HG03575 (cell line): ENCODE results near the gene PCIF1.
A peak's percentile ranks its signal among the peaks of the same experiment; 100 is the strongest.

Experiments used
- ATAC-seq: cut with Tn5 transposase; IDR thresholded peaks from one replicate; pipeline ENCODE4 v1.9.1; 2021; ENCODE audit not compliant: unreplicated experiment, insufficient number of reproducible peaks, low FRiP score; ENCODE audit errors: extremely low read depth

PCIF1 gene

GRCh38 chr20:45959956-45960630 lies 25.6 kb downstream of the PCIF1 start:
- no peak for ATAC-seq

DNA sequence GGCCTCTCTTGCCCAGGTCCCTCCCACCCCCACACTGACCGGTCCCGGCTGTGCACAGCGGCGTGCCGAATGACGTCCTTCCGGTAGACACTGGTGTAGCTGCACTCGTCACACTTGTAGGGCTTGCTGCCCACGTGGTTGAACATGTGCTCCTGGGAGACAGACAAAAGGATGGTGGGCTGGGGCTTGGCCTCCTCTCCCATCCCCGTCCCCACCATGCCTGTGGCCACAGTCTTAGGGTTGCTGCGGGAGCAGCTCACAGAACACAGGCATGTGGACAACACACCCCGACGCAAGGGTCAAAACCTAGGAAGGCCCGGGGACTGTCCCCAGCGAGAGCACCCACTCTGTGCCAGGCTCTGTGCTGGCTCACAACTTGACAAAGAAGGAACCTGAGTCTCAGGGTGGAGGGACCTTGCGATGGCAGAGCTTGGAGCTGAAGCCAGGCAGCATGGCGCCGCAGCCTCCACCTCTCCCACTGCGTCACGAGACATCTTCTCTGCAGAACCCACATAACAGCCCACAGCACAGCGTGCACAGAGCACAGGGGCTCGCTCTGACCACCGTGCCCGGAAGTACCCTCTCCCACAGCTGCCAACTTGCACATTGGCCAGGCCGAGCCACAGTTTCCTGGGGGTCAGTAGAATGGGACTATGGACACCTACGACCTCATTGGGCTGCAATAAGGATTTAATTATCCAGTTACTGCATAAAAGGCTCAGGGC lies 27.7 kb downstream of the PCIF1 start:
- no peak for ATAC-seq

- no peak for ATAC-seq
Measured at GRCh38 chr20:45963059-45964005, 28.8 kb downstream of the PCIF1 start.

DNA sequence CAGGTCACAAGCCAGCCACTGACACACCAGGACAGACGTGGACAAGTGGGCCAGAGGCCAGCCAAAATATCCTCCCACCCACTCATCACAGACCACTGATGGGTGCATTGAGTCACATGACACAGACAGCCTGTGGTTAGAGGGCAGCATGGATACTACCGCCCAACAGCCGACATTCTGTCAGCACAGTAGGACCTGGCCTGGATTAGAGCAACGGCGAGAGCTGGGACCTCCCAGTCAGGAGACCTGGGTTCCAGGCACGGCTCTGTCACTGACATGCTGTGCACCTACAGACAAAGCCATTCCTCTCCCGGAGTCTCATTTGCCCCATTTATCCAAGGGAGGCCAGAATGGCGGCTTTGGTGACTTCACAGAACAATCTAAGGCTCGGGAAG lies 29.5 kb downstream of the PCIF1 start:
- ATAC-seq = no peak

- ATAC-seq = no peak
Measured at GRCh38 chr20:45965169-45966002, 30.9 kb downstream of the PCIF1 start.

DNA sequence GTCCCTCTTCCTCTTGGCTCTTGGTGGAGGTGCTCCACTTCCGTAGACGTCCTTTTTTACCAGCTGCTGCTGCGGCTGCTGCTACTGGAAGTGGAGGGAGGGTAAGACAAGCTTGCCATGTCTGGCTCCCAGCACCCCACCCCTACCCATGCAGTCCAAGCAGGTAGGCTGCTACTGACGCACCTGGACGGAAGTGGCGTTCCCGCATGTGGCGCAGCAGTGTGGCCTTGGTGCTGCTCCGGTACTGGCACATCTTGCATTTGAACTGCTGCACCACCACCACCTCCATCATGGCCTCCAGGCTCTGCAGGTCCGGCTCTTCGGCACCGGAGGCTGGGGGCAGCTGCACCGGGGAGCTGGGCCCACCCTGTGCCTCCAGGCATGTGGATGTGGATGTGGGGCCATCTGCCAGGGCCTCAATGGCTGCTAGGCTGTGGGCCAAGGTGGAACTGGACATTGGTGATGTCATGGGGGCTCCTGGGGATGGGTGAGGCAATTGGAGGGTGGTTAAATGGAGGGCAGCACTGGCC lies 33.1 kb downstream of the PCIF1 start:
- ATAC-seq = no peak

DNA sequence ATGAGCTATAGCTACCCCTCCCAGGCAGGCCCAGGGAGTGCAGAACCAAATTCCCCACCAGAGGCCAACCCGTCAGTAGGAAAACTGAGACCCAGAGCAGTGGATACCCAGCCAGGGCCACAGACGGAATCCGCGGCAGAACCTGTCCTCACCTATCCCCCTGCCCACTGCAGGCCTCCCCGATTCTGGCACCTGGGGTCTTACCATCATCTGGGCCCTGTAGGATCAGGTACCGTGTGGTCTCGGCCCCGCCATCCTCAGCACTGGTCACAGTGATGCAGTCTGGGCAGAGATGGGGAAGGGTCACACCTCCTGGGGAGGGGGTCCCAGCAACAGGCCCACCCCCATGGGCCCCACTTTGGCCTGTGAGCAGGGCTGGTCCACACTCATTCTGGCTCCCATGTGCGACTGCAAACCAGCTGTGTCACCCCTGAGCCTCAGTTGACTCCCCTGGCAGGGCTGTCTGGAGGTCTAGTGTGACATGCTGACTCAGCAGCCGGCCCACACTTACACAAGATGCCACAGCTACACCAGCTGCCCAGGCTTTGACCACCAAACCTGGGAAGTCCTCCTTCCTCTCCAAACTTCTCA lies 33.7 kb downstream of the PCIF1 start:
- no peak for ATAC-seq

DNA sequence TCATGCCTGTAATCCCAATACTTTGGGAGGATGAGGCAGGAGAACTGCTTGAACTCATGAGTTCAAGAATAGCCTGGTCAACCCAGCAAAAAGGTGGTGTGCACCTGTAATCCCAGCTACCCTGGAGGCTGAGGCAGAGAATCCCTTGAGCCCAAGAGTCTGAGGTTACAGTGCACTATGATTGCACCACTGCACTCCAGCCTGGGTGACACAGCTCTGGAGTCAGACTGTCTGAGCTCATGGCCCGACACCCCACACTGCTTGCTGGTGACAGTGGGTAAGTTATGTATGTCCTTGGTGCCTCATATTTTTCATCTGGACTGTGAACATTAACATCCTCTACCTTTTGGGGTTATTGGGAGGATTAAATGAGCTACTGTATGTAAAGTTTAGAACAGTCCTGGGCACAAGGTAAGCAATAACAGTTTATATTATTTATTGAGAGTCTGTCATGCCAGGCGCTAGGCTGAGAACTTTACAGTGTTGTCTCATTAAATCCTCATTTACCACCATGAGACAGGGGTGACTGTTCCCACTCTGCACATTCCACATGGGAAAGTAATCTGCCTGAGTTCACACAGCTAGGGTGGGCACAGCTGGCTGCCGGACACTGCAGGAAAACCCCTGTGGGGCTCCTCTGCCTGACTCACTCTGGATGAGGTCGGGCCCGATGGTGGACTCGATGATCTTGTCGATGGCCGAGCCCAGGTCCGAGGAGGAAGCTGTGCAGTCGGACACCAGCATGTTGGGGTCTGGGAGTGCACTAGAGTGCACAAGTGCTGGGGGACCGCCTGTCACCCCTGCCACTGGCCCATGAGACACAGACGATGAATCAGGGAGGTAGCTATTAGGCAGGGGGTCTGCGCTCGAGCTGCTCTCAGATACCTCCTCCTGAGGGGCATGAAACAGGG lies 34.6 kb downstream of the PCIF1 start:
- ATAC-seq = no peak

GRCh38 chr20:45969712-45970634 lies 35.5 kb downstream of the PCIF1 start:
- no peak for ATAC-seq

DNA sequence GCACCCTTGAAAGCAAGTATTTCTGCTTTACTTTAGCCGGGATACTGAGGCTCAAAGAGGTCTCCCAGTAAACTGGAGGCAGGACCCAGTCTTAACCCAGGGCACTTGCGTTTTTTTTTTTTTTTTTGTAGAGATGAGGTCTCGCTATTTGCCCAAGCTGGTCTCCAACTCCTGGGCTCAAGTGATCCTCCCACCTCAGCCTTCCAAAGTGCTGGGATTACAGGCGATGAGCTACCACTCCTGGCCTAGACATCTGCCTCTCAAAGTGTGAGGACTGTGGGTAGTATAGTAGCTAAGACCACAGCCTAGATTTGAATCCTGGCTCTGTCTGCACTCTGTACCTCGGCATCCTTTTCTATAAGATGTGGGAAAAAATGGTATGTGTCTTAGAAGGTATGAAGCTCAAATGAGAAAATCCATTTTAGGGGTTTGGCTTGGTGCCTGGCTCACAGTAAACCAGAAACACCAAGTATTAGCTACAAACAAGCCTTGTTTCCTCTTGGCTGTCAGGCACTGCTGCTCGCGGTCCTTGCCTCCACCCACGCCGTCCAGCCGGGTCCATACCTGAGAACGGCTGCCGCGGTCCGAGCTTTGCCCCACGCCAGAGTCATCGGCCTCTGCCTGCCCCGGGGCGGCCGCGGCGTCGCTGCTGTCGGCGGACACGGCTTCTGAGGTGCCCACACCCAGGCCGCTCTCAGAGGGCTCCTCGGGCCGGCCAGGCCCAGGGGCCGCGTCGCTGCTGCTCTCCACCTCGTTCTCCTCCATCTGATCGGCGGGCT lies 36.4 kb downstream of the PCIF1 start:
- ATAC-seq = no peak

DNA sequence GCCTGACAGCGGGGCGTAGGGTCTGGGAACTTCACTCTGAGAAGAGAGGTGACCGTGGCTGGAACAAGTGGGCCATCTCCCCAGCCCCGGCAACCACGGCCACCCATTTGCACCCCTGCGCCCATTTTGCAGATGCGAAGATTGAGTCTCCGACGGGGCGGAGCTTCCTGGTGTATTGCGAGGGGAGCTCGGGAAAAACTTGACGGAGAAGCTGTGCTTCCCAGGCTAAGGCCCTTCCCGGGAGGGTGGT lies 36.9 kb downstream of the PCIF1 start:
- no peak for ATAC-seq

DNA sequence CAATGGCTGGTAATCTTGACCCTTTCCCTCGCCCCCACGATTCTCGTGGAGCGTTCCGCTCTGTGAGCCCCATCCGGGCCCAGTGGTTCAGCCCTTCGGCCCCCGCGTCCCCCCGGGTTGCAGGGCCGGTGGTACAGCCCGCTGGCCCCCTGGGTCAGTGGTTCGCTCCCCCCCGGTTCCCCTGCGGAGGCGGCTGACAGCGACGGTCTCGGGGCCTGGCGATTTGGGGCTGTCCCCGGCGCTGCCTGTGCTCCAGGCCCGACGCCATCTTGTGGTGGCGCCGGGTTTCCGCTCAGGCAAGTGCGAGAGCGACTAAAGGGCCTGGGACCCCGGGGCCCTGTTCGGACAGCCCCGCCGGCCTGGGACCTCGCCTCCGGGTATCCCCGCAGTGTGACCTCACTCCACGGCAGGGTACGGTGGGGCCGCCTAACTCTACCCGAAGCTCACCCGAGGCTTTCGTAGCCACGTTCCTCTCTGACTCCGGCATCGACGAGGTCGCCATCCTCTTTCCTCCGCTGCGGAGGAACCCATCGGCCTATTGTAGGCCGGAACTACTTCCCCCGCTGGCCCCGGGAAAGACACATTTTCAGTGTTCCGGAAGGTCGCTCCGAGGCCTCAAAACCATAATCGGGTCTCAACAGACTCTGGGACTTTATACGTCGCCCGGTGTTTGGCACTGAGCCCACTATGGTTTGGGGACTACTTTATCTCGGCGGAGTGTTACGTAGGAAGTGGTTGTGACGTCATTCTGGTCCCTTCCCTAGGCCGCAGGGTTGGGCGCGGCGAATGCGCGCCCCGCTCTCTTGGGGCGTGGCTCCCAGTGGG lies 37.4 kb downstream of the PCIF1 start, which contains the start of gene ZNF335:
Gene ZNF335, minus strand, starts transcription at position 529 of the 825 bp plus-strand sequence. CDS start 793 bp downstream, outside the sequence.
- peak; percentile 25 for ATAC-seq

DNA sequence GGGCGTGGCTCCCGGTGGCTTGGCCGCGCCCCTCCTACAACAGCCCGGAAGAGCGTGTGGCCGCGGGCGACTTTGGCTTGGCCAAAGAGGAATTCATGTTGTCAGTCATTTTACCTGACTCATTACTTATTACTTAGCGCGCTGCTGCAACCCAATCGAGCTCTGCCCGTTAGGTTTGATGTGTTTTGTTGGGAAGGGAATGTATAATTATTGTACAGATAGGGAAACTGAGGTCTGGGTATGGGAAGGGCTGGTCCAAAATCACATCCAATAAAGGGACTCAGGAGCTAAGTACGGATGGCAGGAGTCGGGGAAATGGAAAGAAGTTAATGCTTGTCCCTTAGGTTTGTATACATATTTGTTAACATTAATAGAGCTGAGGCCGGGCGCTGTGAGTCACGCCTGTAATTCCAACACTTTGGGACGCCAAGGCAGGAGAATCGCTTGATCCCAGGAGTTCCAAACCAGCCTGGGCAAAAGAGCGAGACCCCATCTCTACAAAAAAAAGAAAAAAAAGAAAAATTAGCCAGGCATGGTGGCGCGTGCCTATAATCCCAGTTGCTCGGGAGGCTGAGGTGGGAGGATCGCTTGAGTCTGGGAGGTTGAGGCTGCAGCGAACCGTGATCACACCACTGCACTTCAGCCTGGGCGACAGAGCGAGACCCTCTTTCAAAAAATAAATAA lies 38.2 kb downstream of the PCIF1 start:
- no peak for ATAC-seq

- ATAC-seq = no peak
Measured at GRCh38 chr20:45974896-45975565, 40.5 kb downstream of the PCIF1 start.
